Right lobe of liver (tissue), 4 donors: ENCODE results near the gene PUM2.

Experiments used
- POLR2A ChIP-seq: fragments of 450-650 bp; IDR thresholded peaks from one replicate; pipeline ENCODE4 v1.6.1; 2017; ENCODE audit warnings: antibody characterized with exemption, mild to moderate bottlenecking
- TF ChIP-seq, protein P1 (sequence below), 4 donors: fragments of 200-600 bp in 3 of 4; fragments of 450-650 bp in 1 of 4; IDR thresholded peaks; one replicate each; pipeline versions ENCODE4 v1.5.1 to v1.8.0; 2016 to 2022; ENCODE audit warnings: antibody characterized with exemption in 4 of 4, mild to moderate bottlenecking in 2 of 4
- donor health status: DM: no; HTN: no; CAD: no.
- donor health status: DM: no; HTN: no; CAD: no.
- donor health status: DM: no; HTN: yes; CAD: no.

DNA sequence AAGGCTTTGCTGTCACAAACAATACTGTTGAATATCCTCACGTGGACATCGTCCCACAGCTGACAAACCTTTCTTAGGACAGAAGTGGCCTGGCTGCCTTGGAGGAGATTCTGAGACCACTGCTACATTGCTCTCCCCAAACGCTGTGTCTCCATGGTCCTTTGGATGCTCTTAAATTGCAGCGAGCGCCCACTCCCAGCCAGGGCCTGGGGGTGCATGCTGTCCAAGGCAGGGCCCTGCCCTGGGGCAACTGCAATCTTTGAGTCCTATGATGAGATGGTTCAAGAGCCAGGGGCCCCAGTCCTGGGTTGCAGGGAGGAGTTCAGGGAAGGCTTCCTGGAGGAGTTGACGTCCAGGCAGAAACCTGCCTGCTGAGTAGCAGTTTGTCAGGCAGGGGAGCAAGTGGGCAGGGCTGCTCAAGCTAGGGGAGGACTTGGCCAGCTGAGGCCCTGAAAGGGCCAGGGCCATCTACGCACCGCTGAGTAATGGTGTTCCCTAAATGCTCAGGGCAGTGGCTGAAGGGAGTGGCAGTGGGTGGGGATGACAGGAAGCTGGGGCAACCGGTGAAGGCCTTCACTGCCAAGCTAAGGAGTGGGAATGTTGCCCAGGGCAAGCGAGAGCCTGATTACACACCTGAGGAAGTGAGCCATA, 114.9 kb downstream of the PUM2 start:
- TF ChIP-seq, protein P1, sequence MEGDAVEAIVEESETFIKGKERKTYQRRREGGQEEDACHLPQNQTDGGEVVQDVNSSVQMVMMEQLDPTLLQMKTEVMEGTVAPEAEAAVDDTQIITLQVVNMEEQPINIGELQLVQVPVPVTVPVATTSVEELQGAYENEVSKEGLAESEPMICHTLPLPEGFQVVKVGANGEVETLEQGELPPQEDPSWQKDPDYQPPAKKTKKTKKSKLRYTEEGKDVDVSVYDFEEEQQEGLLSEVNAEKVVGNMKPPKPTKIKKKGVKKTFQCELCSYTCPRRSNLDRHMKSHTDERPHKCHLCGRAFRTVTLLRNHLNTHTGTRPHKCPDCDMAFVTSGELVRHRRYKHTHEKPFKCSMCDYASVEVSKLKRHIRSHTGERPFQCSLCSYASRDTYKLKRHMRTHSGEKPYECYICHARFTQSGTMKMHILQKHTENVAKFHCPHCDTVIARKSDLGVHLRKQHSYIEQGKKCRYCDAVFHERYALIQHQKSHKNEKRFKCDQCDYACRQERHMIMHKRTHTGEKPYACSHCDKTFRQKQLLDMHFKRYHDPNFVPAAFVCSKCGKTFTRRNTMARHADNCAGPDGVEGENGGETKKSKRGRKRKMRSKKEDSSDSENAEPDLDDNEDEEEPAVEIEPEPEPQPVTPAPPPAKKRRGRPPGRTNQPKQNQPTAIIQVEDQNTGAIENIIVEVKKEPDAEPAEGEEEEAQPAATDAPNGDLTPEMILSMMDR (IDR thresholded peaks at IDR 0.05), result no peak
- no peak for TF ChIP-seq POLR2A
